Osteocyte (in vitro differentiated cells): Measurements from ENCODE around the gene CKMT2. TPM values are rescaled to one million over a fixed set of nuclear protein-coding genes. Genes with fewer than 3 reads are reported as not detected.

Source experiments
- DNase-seq: peaks from one replicate; pipeline ENCODE4 v3.0.0; 2021; ENCODE audit warnings: mixed read lengths; ENCODE audit not compliant: unreplicated experiment; ENCODE audit errors: extremely low spot score
- H3K27ac Mint-ChIP-seq: one replicate; pipeline ENCODE4 v1.8.0; 2021; ENCODE audit warnings: mild to moderate bottlenecking, mixed read lengths; ENCODE audit not compliant: unreplicated experiment
- H3K27me3 Mint-ChIP-seq: one replicate; pipeline ENCODE4 v1.8.0; 2021; ENCODE audit warnings: mixed read lengths; ENCODE audit not compliant: unreplicated experiment
- H3K36me3 Mint-ChIP-seq: one replicate; pipeline ENCODE4 v1.8.0; 2021; ENCODE audit warnings: mixed read lengths; ENCODE audit not compliant: unreplicated experiment
- H3K4me1 Mint-ChIP-seq: one replicate; pipeline ENCODE4 v1.8.0; 2021; ENCODE audit warnings: mixed read lengths; ENCODE audit not compliant: unreplicated experiment
- H3K4me3 Mint-ChIP-seq: one replicate; pipeline ENCODE4 v1.8.0; 2021; ENCODE audit warnings: mild to moderate bottlenecking, moderate library complexity, mixed read lengths; ENCODE audit not compliant: unreplicated experiment
- H3K9me3 Mint-ChIP-seq: one replicate; pipeline ENCODE4 v1.8.0; 2021; ENCODE audit warnings: mixed read lengths; ENCODE audit not compliant: unreplicated experiment
- CTCF ChIP-seq: fragments of 200-600 bp; sonication (generic); IDR thresholded peaks from 2 replicates; pipeline ENCODE4 v1.5.0; 2021; ENCODE audit warnings: antibody characterized with exemption, mild to moderate bottlenecking, moderate library complexity
- total RNA-seq: library from RNA; stranded (reverse); gene quantifications from 2 replicates; pipeline ENCODE4 v1.2.1, GENCODE V29; 2021

Gene CKMT2
- total RNA-seq, 1 donor from 2014 or later, result not detected

DNA sequence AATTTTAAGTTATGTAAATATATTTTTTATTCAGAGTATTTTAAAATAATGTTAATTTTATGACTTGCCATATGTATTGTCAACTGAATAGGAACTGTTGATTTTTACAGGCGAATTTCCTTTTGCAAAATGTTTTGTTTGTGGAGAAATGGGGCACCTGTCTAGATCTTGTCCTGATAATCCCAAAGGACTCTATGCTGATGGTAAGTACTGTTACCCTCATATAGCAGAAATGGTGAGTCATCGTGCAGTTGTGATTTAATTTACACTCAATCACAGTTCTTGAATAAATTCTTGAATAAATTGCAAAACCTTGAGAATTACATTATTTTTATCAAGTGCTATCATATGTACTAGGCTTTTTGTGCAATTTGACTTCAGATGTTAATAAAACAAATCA, 75.7 kb downstream of the CKMT2 start:
- H3K36me3 Mint-ChIP-seq, result peaks cover 44% of the 10 kb centered on the region
- no peak for DNase-seq
- no peak overlapping the region for H3K27ac Mint-ChIP-seq
- no peaks in the 10 kb centered on the region for H3K27me3 Mint-ChIP-seq
- no peak overlapping the region for H3K4me3 Mint-ChIP-seq
- peaks cover 5% of the 10 kb centered on the region for H3K4me1 Mint-ChIP-seq
- no peaks in the 10 kb centered on the region for H3K9me3 Mint-ChIP-seq
- TF ChIP-seq CTCF, result no peak

DNA sequence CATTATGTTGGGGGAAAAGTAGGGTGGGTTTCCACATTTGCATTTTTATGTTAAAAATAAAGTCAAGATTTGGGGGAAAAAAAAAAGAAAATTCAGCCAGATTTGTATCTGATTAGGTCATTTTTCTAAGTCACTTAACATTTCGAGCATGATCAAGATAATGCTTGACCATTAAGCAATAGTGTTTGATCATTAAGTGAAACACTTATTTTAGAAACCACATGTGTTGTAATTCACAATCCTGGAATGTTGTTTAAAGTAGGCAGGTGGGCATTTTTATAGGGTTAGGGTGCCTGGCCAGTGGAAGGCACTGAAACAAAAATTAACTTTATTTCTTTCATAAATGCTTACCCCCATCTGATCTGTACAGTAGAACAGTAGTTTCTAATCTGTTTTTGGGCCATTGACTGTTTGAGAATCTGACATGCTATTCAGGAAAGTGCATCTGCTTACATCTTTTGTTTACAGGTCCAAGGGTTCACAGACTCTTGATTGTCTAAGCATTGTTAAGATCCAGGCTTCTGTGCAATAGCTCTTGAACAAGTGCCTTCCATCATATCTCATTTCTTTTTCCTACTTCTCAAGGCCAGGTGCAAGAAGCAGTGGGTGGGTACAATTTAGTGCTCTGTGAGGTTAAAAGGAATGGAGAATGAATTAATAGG, 77.4 kb downstream of the CKMT2 start:
- H3K36me3 Mint-ChIP-seq, result peaks cover 45% of the 10 kb centered on the region
- no peaks in the 10 kb centered on the region for H3K27me3 Mint-ChIP-seq
- peaks cover 9% of the 10 kb centered on the region for H3K4me1 Mint-ChIP-seq
- DNase-seq, result no peak
- no peak for TF ChIP-seq CTCF
- no peak overlapping the region for H3K4me3 Mint-ChIP-seq
- no peaks in the 10 kb centered on the region for H3K9me3 Mint-ChIP-seq
- H3K27ac Mint-ChIP-seq, result no peak overlapping the region

- DNase-seq, result no peak
Measured at GRCh38 chr5:81313278-81313677, 80.2 kb downstream of the CKMT2 start.

GRCh38 chr5:81313686-81314085, 80.6 kb downstream of the CKMT2 start:
- TF ChIP-seq CTCF, result no peak
- no peaks in the 10 kb centered on the region for H3K9me3 Mint-ChIP-seq
- no peaks in the 10 kb centered on the region for H3K27me3 Mint-ChIP-seq
- H3K4me3 Mint-ChIP-seq, result no peak overlapping the region
- H3K27ac Mint-ChIP-seq, result no peak overlapping the region
- DNase-seq, result no peak
- H3K4me1 Mint-ChIP-seq, result peaks cover 6% of the 10 kb centered on the region
- H3K36me3 Mint-ChIP-seq, result peaks cover 42% of the 10 kb centered on the region

More at GRCh38 chr5:81313278-81313677, 80.2 kb downstream of the CKMT2 start:
- Mint-ChIP-seq H3K9me3 (no peaks in the 10 kb centered on the region), H3K27me3 (no peaks in the 10 kb centered on the region), H3K27ac (no peak overlapping the region), H3K4me1 (peaks cover 6% of the 10 kb centered on the region), H3K36me3 (peaks cover 43% of the 10 kb centered on the region), H3K4me3 (no peak overlapping the region)
- TF ChIP-seq CTCF, result no peak

DNA sequence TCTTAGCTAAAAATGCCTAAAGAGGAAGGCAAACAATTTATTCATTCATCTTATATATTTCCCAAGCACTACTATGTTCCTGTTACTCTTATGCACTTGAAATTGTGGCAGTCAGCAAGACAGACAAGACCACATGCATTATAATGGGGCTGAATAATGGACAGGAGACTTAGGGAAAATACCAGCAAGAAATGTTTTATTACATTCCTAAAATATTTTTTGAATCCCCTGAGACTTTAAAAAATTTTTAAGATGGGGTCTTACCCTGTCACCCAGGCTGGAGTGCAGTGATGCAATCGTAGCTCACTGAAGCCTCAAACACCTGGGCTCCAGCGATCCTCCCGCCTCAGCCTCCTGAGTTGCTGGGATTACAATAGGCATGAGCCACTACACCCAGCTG, 81.5 kb downstream of the CKMT2 start:
- TF ChIP-seq CTCF, result no peak

More for the DNA sequence above, 81.5 kb downstream of the CKMT2 start:
- Mint-ChIP-seq H3K4me3 (no peak overlapping the region), H3K27ac (no peak overlapping the region), H3K9me3 (no peaks in the 10 kb centered on the region), H3K27me3 (no peaks in the 10 kb centered on the region), H3K4me1 (peaks cover 6% of the 10 kb centered on the region), H3K36me3 (peaks cover 37% of the 10 kb centered on the region)
- DNase-seq, result no peak
